ENCODE results near the gene SORCS1. TPM values are rescaled to one million over a fixed set of nuclear protein-coding genes. Genes with fewer than 3 reads are reported as not detected.

The SORCS1 gene
- total RNA-seq, 1 donor = not detected

- TF ChIP-seq CTCF (IDR thresholded peaks at IDR 0.05; ENCODE audit: insufficient read depth, low read depth, low read length) = no peak
- DNase-seq (ENCODE audit: low read depth) = no peak
- no peak overlapping the region for H3K4me3 ChIP-seq (ENCODE audit: low read depth, low read length)
Measured at GRCh38 chr10:106825576-106826364, 338.7 kb downstream of the SORCS1 start.

- no peak for DNase-seq (ENCODE audit: low read depth)
- no peak for TF ChIP-seq CTCF (IDR thresholded peaks at IDR 0.05; ENCODE audit: insufficient read depth, low read depth, low read length)
Measured at GRCh38 chr10:106820579-106820978, 343.9 kb downstream of the SORCS1 start.

GRCh38 chr10:106819490-106819889 is 345.0 kb downstream of the SORCS1 start:
- no peak for DNase-seq (ENCODE audit: low read depth)
- no peak for TF ChIP-seq CTCF (IDR thresholded peaks at IDR 0.05; ENCODE audit: insufficient read depth, low read depth, low read length)
- H3K4me3 ChIP-seq (ENCODE audit: low read depth, low read length) = no peak overlapping the region

More at GRCh38 chr10:106820579-106820978, 343.9 kb downstream of the SORCS1 start:
- no peak overlapping the region for H3K4me3 ChIP-seq (ENCODE audit: low read depth, low read length)

DNA sequence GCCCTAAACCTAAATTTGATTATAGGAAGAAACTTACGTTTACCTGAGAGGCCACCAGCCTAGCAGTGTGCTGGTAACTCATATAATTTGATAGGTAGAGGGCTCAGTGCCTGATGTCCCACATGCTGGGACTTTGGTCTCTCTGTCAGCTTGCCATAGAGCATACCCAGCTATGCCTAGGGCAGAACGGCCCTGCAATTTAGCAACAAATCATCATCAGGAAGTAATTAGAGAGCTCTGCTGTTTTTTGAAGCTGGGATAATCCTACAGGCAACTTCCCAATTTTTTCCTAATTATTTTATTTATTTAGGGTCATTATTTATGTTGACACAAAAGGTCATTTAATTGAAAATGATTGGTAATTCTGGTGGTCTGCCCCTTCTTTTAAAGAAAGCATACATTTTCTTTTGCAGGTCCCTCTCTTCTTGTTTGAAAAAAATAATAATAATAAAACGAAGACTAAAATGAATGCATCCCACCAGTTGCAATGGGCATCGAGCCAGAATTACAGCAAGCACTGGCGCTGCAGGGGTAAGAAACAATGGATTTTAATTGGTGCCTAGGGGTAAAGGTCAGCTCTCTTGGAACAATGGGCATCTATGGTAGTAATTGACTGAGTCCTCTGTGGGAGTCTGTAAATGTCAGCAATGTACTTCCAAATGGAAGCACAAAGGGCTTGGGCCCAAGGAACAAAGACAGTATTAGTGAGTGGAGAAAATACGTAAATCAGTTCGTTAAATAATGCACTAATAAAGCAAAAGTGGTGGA is 348.0 kb downstream of the SORCS1 start:
- H3K4me3 ChIP-seq (ENCODE audit: low read depth, low read length) = no peak overlapping the region
- no peak for DNase-seq (ENCODE audit: low read depth)
- no peak for TF ChIP-seq CTCF (IDR thresholded peaks at IDR 0.05; ENCODE audit: insufficient read depth, low read depth, low read length)

DNA sequence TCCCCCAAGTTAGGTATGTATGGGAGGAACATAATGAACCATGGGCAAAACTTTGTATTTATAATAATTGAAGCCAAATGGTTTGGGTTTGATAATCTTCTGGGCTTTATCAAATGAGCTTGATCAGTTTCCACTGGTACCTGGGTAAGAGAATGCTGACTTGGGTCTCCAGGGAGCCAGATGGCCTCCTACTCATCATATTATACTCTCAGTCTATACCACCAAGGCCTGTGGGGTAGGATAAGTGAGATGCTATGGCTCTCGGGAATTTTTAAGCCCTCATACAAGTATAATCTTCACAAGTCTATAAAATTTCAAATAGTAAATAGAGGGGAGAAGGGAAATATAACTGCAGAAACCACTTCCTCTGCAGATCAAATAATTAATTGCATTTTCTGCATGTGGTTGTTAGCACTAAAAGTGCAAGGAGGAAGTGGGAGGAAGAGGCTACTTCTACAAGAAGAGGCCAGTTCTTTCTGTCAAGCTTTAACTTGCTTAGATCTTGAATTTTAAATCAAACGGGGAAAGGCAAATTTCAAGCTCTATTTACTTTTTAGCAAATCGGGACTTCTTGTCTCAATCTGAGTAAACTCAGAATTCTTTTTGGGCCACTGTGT is 349.0 kb downstream of the SORCS1 start:
- TF ChIP-seq CTCF (IDR thresholded peaks at IDR 0.05; ENCODE audit: insufficient read depth, low read depth, low read length) = no peak
- H3K4me3 ChIP-seq (ENCODE audit: low read depth, low read length) = no peak overlapping the region
- no peak for DNase-seq (ENCODE audit: low read depth)

GRCh38 chr10:106804992-106805582 is 359.4 kb downstream of the SORCS1 start:
- DNase-seq (ENCODE audit: low read depth) = no peak
- TF ChIP-seq CTCF (IDR thresholded peaks at IDR 0.05; ENCODE audit: insufficient read depth, low read depth, low read length) = no peak
- H3K4me3 ChIP-seq (ENCODE audit: low read depth, low read length) = no peak overlapping the region
